Parathyroid adenoma (tissue), 2 donors: ENCODE data around the gene PACS1.
"Not testable (repeated sequence)": the region's sequence is repeated elsewhere in the genome, so short reads cannot be mapped to it uniquely, and the experiment has no call there.

Experiments
- H2AFZ ChIP-seq: fragments of 300-600 bp; sonication (generic); one replicate; pipeline ENCODE4 v1.7.0; 2017; ENCODE audit warnings: antibody characterized with exemption, mild to moderate bottlenecking
- H3K27ac ChIP-seq: fragments of 300-600 bp; sonication (generic); one replicate; pipeline ENCODE4 v1.7.0; 2017
- H3K27me3 ChIP-seq: fragments of 300-600 bp; sonication (generic); one replicate; pipeline ENCODE4 v1.7.0; 2017; ENCODE audit warnings: low read length; ENCODE audit not compliant: control insufficient read depth, insufficient read depth
- H3K36me3 ChIP-seq: fragments of 300-600 bp; sonication (generic); one replicate; pipeline ENCODE4 v1.7.0; 2017; ENCODE audit warnings: low read length; ENCODE audit not compliant: control insufficient read depth, insufficient read depth
- H3K4me1 ChIP-seq: fragments of 300-600 bp; sonication (generic); one replicate; pipeline ENCODE4 v1.7.0; 2017; ENCODE audit warnings: control low read depth
- H3K4me2 ChIP-seq: fragments of 300-600 bp; sonication (generic); one replicate; pipeline ENCODE4 v1.7.0; 2017; ENCODE audit warnings: low read length
- H3K4me3 ChIP-seq: fragments of 300-600 bp; sonication (generic); one replicate; pipeline ENCODE4 v1.7.0; 2017; ENCODE audit warnings: low read depth, low read length
- H3K79me2 ChIP-seq: fragments of 300-600 bp; sonication (generic); one replicate; pipeline ENCODE4 v1.7.0; 2017; ENCODE audit warnings: control low read depth
- H3K9ac ChIP-seq: fragments of 300-600 bp; sonication (generic); one replicate; pipeline ENCODE4 v1.7.0; 2017; ENCODE audit warnings: mild to moderate bottlenecking
- H3K9me3 ChIP-seq: fragments of 300-600 bp; sonication (generic); one replicate; pipeline ENCODE4 v1.7.0; 2017; ENCODE audit warnings: low read length; ENCODE audit not compliant: control insufficient read depth
- TF ChIP-seq, protein P1 (sequence below): fragments of 300-600 bp; sonication (generic); IDR thresholded peaks from one replicate; pipeline ENCODE4 v1.7.0; 2017; ENCODE audit warnings: antibody characterized with exemption, mild to moderate bottlenecking
- donor health status: primary hyperparathyroidism.

Gene PACS1

DNA sequence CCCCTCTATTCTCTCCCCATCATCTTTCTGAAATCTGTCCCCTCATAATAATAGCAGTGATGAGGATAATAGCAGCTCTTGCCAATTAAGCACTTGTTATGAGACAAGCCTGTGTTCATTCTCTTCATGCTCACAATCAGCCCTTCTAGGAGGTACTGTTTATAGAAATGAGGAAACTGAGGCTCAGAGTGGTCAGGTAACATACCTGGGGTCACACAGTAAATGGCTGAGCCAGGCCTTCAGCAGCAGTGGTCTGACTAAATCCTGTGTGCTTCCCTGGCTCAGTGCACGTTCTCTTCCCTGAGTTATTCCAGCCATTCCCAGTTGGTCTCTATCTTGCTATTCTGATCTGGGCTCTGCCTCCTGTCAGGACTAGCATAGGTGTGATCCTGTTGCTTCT, 204.1 kb downstream of the PACS1 start:
- no peak overlapping the region for H3K4me2 ChIP-seq
- H3K9ac ChIP-seq = no peak overlapping the region
- TF ChIP-seq, protein P1, sequence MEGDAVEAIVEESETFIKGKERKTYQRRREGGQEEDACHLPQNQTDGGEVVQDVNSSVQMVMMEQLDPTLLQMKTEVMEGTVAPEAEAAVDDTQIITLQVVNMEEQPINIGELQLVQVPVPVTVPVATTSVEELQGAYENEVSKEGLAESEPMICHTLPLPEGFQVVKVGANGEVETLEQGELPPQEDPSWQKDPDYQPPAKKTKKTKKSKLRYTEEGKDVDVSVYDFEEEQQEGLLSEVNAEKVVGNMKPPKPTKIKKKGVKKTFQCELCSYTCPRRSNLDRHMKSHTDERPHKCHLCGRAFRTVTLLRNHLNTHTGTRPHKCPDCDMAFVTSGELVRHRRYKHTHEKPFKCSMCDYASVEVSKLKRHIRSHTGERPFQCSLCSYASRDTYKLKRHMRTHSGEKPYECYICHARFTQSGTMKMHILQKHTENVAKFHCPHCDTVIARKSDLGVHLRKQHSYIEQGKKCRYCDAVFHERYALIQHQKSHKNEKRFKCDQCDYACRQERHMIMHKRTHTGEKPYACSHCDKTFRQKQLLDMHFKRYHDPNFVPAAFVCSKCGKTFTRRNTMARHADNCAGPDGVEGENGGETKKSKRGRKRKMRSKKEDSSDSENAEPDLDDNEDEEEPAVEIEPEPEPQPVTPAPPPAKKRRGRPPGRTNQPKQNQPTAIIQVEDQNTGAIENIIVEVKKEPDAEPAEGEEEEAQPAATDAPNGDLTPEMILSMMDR = no peak
- H3K36me3 ChIP-seq = no peaks in the 10 kb centered on the region
- no peaks in the 10 kb centered on the region for H3K79me2 ChIP-seq
- no peak overlapping the region for H3K4me3 ChIP-seq
- H3K9me3 ChIP-seq = no peaks in the 10 kb centered on the region
- H3K4me1 ChIP-seq = peaks cover 2% of the 10 kb centered on the region
- no peak overlapping the region for H2AFZ ChIP-seq
- H3K27ac ChIP-seq = no peak overlapping the region
- H3K27me3 ChIP-seq = no peaks in the 10 kb centered on the region

DNA sequence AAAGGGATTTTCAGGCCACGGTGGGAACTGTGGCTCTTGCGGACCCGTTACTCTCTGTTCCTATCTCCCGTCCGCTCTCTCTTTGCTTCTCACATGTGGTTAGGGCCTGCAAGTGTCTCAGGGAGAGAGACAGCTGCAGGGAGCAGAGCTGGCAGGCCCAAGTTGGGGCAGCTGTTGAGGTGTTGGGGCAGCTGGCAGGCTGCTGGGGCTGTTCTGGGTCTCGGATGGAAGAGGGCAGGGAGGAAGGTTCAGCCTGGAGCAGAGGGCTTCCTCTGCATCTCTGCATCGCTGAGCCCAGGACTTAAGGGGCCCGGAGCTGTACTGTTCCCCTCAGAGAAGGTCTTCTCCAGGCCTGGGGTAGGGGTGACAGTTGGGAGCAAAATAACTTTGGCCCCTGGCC, 205.3 kb downstream of the PACS1 start:
- no peaks in the 10 kb centered on the region for H3K9me3 ChIP-seq
- no peaks in the 10 kb centered on the region for H3K36me3 ChIP-seq
- H3K27me3 ChIP-seq = no peaks in the 10 kb centered on the region
- no peaks in the 10 kb centered on the region for H3K4me1 ChIP-seq
- no peak overlapping the region for H3K4me3 ChIP-seq
- TF ChIP-seq, protein P1 = no peak
- H3K4me2 ChIP-seq = no peak overlapping the region
- no peak overlapping the region for H3K27ac ChIP-seq
- H3K79me2 ChIP-seq = no peaks in the 10 kb centered on the region
- H2AFZ ChIP-seq = no peak overlapping the region
- H3K9ac ChIP-seq = no peak overlapping the region

DNA sequence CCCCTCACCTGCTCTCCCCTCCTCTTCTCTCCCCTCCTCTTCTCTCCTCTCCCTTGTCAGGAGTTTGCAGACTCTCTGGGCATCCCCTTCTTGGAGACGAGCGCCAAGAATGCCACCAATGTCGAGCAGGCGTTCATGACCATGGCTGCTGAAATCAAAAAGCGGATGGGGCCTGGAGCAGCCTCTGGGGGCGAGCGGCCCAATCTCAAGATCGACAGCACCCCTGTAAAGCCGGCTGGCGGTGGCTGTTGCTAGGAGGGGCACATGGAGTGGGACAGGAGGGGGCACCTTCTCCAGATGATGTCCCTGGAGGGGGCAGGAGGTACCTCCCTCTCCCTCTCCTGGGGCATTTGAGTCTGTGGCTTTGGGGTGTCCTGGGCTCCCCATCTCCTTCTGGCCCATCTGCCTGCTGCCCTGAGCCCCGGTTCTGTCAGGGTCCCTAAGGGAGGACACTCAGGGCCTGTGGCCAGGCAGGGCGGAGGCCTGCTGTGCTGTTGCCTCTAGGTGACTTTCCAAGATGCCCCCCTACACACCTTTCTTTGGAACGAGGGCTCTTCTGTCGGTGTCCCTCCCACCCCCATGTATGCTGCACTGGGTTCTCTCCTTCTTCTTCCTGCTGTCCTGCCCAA, 206.0 kb downstream of the PACS1 start:
- Histone ChIP-seq H3K79me2 (no peaks in the 10 kb centered on the region), H3K36me3 (no peaks in the 10 kb centered on the region), H3K9ac (no peak overlapping the region), H3K4me3 (no peak overlapping the region), H3K4me1 (no peaks in the 10 kb centered on the region), H3K4me2 (no peak overlapping the region), H3K27me3 (no peaks in the 10 kb centered on the region), H2AFZ (no peak overlapping the region), H3K27ac (no peak overlapping the region), H3K9me3 (no peaks in the 10 kb centered on the region)
- TF ChIP-seq, protein P1 = no peak

DNA sequence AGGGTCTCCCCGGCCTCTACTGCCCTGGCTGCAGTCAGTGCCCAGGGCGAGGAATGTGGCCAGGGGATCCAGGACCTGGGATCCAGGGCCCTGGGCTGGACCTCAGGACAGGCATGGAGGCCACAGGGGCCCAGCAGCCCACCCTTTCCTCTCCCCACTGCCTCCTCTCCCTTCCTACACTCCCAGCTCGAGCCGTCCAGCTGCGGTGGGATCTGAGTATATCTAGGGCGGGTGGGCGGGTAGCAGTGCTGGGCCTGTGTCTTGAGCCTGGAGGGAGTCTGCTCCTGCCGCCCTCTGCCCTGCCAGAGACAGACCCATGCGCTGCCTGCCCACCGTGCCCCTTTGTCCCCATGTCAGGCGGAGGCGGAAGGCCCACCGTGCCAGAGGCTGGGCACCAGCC, 206.5 kb downstream of the PACS1 start:
- H3K4me2 ChIP-seq, H3K79me2 ChIP-seq, H3K4me1 ChIP-seq, H3K9me3 ChIP-seq, H3K36me3 ChIP-seq, H3K4me3 ChIP-seq, H3K9ac ChIP-seq, H3K27me3 ChIP-seq, H2AFZ ChIP-seq, H3K27ac ChIP-seq: not testable (repeated sequence)

DNA sequence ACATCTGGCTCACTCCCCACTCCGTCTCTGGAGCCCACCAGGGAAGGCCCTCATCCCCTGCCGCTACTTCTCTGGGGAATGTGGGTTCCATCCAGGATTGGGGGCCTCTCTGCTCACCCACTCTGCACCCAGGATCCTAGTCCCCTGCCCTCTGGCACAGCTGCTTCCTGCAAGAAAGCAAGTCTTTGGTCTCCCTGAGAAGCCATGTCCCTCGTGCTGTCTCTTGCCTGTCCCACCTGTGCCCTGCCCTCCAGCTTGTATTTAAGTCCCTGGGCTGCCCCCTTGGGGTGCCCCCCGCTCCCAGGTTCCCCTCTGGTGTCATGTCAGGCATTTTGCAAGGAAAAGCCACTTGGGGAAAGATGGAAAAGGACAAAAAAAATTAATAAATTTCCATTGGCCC, 207.0 kb downstream of the PACS1 start:
- H3K9me3 ChIP-seq, H3K79me2 ChIP-seq, H3K4me1 ChIP-seq, H2AFZ ChIP-seq, H3K27me3 ChIP-seq, H3K4me2 ChIP-seq, H3K9ac ChIP-seq, H3K27ac ChIP-seq, H3K4me3 ChIP-seq, H3K36me3 ChIP-seq: not testable (repeated sequence)
